GM10248 (cell line): ENCODE measurements around the gene CASQ2.

Experiments used
- CTCF ChIA-PET: fragments of 300-600 bp; sonication (Branson Sonifier 250); formaldehyde crosslinking; extraction: SDS; loops from one replicate; lab custom pipeline; 2021; ENCODE audit warnings: antibody characterized with exemption; lab: Yijun Ruan, JAX
- POLR2A ChIA-PET: fragments of 350-650 bp; sonication (Branson Sonifier 250); formaldehyde crosslinking; extraction: SDS; loops from one replicate; lab custom pipeline; 2020; ENCODE audit warnings: antibody characterized with exemption; lab: Yijun Ruan, JAX
- DNase-seq: peaks from one replicate; pipeline ENCODE4 v3.0.0; 2012; ENCODE audit errors: extremely low spot score
- CTCF ChIP-seq: IDR thresholded peaks from 2 replicates; pipeline ENCODE4 v1.5.1; 2012; ENCODE audit warnings: mild to moderate bottlenecking, low read depth; ENCODE audit errors: extremely low read depth, missing control alignments, control extremely low read depth

CASQ2 gene

GRCh38 chr1:115768549-115768948 is at the start of gene CASQ2:
Gene CASQ2 (minus strand): TSS chr1:115768714. CDS start chr1:115768541, 173 bp downstream.
- ChIA-PET POLR2A (no interaction called here), CTCF (interaction anchor here (1.1 to 5.3 kb wide), 3 partner anchors 17 to 62 kb away, joined by 3 to 54 read pairs (median 4); no protein-coding TSS in a partner anchor)
- no peak for DNase-seq

DNA sequence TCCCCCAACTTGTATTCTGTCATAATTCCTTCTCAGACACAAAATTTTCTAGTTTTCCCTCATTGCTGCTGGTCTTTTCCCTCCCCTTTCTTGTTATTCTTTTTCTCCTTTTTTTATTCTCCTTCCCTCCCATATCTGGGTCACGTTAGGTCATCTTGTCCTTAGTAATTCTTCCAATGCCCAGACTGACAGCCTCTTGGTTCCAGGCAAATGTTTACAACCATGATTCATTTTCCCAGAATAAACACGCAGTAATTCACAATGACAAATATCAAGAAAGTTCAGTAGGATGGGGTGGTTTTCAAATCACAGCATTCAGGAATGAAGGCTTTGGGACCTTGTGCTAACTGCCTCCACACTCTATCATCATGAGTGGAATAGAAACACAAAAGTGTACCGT is 47.2 kb upstream of the CASQ2 start:
- TF ChIP-seq CTCF, result no peak
- ChIA-PET POLR2A (no interaction called here), CTCF (interaction anchor here (1.2 kb wide), 1 partner anchor 10 kb away, joined by 4 read pairs; no protein-coding TSS in a partner anchor)
- no peak for DNase-seq

More at GRCh38 chr1:115768549-115768948, at the start of gene CASQ2:
- no peak for TF ChIP-seq CTCF

DNA sequence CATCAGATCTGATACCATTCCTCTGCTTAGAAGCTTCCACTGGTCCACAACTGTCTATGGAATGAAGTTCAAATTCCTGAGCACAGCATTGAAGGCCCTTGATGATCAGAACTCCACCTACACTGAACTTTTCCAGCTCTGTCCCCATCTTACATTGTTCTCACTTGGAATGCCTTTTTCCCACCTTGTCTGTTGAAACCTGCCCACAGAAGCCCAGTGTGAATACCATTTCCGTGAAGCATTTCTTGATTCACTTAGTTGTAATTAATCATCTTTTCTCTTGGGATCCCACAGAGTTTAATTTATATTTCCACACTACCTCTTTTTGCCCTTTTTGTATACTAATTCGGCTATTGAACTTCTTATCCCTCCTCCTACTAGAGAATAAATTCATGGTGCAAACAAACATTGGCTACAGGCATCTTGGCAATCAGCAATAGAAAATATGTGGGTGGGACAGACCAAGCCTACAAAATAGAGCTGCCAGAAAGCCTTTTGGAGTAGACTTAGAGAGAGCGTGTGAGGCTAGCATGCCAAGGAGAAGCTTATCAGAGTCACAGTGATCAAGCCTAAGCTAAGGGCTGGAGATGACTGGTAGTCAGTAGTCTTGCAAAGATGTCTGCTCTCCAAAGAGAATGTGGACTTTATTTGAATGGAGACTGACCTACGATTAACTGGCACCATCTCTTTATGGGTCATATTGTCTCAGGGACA is 46.3 kb upstream of the CASQ2 start:
- DNase-seq, result no peak
- POLR2A ChIA-PET, result no interaction called here

GRCh38 chr1:115813727-115814126 is 45.2 kb upstream of the CASQ2 start:
- CTCF ChIA-PET, result interaction anchor here (1.6 kb wide), 1 partner anchor 168 kb away, joined by 4 read pairs; no protein-coding TSS in a partner anchor
- POLR2A ChIA-PET, result no interaction called here
- no peak for TF ChIP-seq CTCF
- DNase-seq, result no peak

More for the DNA sequence above, 46.3 kb upstream of the CASQ2 start:
- TF ChIP-seq CTCF, result no peak
- CTCF ChIA-PET, result interaction anchor here (1.2 to 1.6 kb wide), 3 partner anchors 11 to 166 kb away, joined by 4 read pairs; no protein-coding TSS in a partner anchor

GRCh38 chr1:115811140-115811828 is 42.8 kb upstream of the CASQ2 start:
- CTCF ChIA-PET, result interaction anchor here (0.7 to 4.0 kb wide), 7 partner anchors 8 to 688 kb away, joined by 3 to 21 read pairs (median 4); no protein-coding TSS in a partner anchor
- no peak for TF ChIP-seq CTCF
- POLR2A ChIA-PET, result no interaction called here
- DNase-seq, result no peak

GRCh38 chr1:115810609-115811008 is 42.1 kb upstream of the CASQ2 start:
- DNase-seq, result no peak
- no peak for TF ChIP-seq CTCF
- POLR2A ChIA-PET, result no interaction called here
- CTCF ChIA-PET, result interaction anchor here (0.7 to 4.0 kb wide), 5 partner anchors 9 to 688 kb away, joined by 3 to 21 read pairs (median 4); no protein-coding TSS in a partner anchor
